ENCODE data around the gene PANK2.

Gene PANK2

GRCh38 chr20:3925113-3925695, 36.0 kb downstream of the PANK2 start:
- ChIA-PET CTCF (interaction anchor here (0.8 to 1.6 kb wide), 2 partner anchors 9 to 11 kb away, joined by 3 read pairs; no protein-coding TSS in a partner anchor), POLR2A (no interaction called here)
- no peak for DNase-seq (ENCODE audit: low read depth, low spot score)
- H3K4me3 ChIP-seq (ENCODE audit: low read depth, low read length) = no peak overlapping the region
- TF ChIP-seq CTCF (IDR thresholded peaks at IDR 0.05; ENCODE audit: insufficient read depth, low read length, missing control alignments) = no peak

- DNase-seq (ENCODE audit: low read depth, low spot score) = no peak
- ChIA-PET POLR2A (no interaction called here), CTCF (interaction anchor here (0.8 to 1.6 kb wide), 3 partner anchors 10 to 146 kb away, joined by 3 read pairs; no protein-coding TSS in a partner anchor)
- TF ChIP-seq CTCF (IDR thresholded peaks at IDR 0.05; ENCODE audit: insufficient read depth, low read length, missing control alignments) = no peak
- H3K4me3 ChIP-seq (ENCODE audit: low read depth, low read length) = no peak overlapping the region
Measured at GRCh38 chr20:3925899-3926638, 36.9 kb downstream of the PANK2 start.

GRCh38 chr20:3927486-3928291, 38.5 kb downstream of the PANK2 start:
- no peak overlapping the region for H3K4me3 ChIP-seq (ENCODE audit: low read depth, low read length)
- DNase-seq (ENCODE audit: low read depth, low spot score) = no peak
- ChIA-PET CTCF (interaction anchor here (0.8 to 1.0 kb wide), 3 partner anchors 70 to 165 kb away, joined by 3 read pairs; no protein-coding TSS in a partner anchor), POLR2A (interaction anchor here (0.6 kb wide), 1 partner anchor 137 kb away, joined by 3 read pairs; no protein-coding TSS in a partner anchor)
- no peak for TF ChIP-seq CTCF (IDR thresholded peaks at IDR 0.05; ENCODE audit: insufficient read depth, low read length, missing control alignments)

- CTCF ChIA-PET = interaction anchor here (0.9 to 3.0 kb wide), 5 partner anchors 8 to 163 kb away, joined by 3 to 12 read pairs (median 5); no protein-coding TSS in a partner anchor
- no peak for DNase-seq (ENCODE audit: low read depth, low spot score)
- no peak overlapping the region for H3K4me3 ChIP-seq (ENCODE audit: low read depth, low read length)
- no peak for TF ChIP-seq CTCF (IDR thresholded peaks at IDR 0.05; ENCODE audit: insufficient read depth, low read length, missing control alignments)
- POLR2A ChIA-PET = interaction anchor here (0.6 kb wide), 1 partner anchor 123 kb away, joined by 3 read pairs; no protein-coding TSS in a partner anchor
Measured at GRCh38 chr20:3929713-3930060, 40.5 kb downstream of the PANK2 start.

- ChIA-PET CTCF (interaction anchor here (1.4 to 3.0 kb wide), 5 partner anchors 9 to 162 kb away, joined by 3 to 12 read pairs (median 5); no protein-coding TSS in a partner anchor), POLR2A (interaction anchor here (0.6 to 0.7 kb wide), 2 partner anchors 40 to 122 kb away, joined by 3 read pairs; no protein-coding TSS in a partner anchor)
- DNase-seq (ENCODE audit: low read depth, low spot score) = no peak
- no peak overlapping the region for H3K4me3 ChIP-seq (ENCODE audit: low read depth, low read length)
- TF ChIP-seq CTCF (IDR thresholded peaks at IDR 0.05; ENCODE audit: insufficient read depth, low read length, missing control alignments) = no peak
Measured at GRCh38 chr20:3930265-3931206, 41.3 kb downstream of the PANK2 start.
